HG02981 (cell line): ENCODE data around the gene PLPP6.

Experiments
- ATAC-seq: cut with Tn5 transposase; IDR thresholded peaks from one replicate; pipeline ENCODE4 v1.9.1; 2021; ENCODE audit warnings: mild to moderate bottlenecking, moderate library complexity; ENCODE audit not compliant: unreplicated experiment

The PLPP6 gene

DNA sequence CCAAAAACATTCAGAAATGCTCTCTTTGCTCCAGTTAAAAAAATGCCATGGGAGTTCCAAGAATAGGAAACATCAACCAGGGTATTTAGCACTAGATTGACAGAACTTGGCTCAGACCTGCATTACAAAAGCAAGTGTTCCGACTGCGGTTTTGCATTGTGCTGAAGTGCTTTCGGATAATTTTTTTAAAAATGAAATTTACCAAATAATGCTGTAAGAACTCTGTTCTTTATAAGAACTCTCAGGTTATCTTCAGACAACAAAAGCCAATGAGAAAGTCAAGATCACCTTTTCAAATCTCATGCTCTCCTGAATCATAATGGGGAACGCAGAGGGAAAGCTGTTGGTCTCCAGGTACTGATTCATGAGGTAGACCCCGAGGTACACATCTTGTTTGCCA lies 483 bp upstream of the PLPP6 start:
- ATAC-seq: no peak

DNA sequence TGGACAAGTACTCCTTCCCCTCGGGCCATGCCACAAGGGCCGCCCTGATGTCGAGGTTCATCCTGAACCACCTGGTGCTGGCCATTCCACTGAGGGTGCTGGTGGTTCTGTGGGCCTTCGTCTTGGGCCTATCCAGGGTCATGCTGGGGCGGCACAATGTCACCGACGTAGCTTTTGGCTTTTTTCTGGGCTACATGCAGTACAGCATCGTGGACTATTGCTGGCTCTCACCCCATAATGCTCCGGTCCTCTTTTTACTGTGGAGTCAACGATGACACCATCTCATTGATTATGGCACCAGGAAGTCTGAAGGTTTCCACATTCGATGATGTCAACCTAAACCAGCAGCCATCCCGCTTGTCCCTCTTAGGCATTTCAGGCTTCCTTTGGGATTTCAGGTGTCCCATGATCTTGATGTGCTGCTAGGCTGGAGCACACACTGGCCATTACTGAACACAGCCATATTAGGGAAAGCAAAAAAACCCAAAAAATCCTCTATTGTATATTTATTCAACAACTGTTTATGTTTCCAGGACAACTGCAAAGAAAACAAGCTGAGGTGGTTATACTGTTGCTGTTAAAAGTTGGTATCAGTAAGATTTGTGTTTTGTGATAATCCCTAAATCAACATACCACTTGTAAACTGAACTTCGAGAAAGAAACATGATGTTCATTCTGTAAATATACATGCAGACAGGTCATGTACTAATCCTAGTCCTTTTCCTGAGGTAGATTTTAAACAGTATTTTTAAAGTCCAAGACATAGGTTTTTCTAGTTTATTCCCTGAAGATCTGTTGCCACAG lies 1.1 kb downstream of the PLPP6 start:
- ATAC-seq: no peak

DNA sequence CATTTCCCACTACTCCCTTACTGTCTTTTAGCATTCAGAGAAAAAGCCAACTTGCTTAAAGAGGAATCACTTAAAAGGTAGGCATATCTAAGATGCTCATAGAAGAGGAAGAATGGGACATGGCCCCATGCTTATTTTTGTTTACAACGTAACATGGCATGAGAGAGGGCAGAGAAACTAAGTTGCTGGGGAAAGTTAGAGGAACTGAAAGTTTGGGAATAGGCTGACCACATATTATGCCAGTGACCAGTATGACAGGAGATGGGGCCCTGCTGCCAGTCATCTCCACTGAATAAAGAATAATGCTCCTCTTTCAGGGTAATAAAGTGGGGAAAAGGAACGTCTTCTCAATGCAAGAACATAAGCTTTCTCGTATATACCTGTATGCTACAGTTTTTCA lies 1.9 kb downstream of the PLPP6 start:
- no peak for ATAC-seq

DNA sequence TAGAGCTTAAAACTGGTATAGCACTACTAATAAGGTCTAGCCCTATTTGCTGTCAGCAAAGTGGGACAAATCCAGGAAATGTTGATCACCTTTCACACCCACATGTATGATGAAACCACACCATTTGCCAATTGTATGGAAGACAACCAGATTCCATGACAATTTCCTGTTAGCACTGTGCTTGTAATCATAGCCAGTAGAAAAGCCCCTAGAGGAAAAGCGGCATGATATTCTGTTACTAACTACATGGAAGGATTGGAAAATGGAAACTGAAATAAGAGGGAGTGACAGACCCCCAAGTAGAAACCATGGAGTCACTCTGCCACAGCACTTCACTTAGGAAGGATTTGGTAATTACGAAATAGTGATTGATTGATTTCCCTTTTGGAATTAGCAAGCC lies 3.3 kb downstream of the PLPP6 start:
- no peak for ATAC-seq

DNA sequence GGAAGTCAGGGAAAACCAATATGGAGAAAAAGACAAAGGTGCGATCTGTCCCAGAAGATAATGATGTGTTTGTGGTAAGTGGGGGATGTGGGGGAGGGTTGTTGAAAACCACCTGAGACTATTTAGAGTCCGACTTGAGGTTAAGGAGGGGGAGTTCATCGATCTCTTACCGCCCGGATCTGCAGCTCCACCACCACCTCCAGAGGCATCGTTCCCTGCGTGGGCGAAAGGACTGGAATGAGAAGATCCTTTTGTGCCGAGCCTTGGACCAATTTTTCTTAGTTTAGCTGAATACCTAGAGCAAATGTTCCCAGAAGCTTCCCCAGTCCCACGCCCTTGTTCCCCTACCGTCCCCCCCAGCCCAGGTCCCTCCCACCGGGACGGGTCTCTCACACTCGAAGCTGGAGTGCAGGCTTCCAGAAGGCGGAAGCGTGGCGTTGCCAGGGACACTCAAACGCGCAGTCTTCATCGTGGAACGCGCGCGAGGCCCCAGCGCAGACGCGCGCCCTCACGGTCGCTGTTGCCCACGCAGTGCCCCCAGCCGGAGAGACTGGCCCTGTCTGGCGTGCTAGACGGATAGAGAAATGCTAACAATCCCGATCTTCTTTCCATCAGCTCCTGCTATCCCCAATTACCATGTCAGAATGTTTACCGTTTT lies 4.1 kb downstream of the PLPP6 start, which contains the start of gene SPATA6L:
Gene SPATA6L (minus strand): TSS at position 439 of the 658 bp plus-strand sequence. CDS start 230 bp downstream, at position 209.
- no peak for ATAC-seq

DNA sequence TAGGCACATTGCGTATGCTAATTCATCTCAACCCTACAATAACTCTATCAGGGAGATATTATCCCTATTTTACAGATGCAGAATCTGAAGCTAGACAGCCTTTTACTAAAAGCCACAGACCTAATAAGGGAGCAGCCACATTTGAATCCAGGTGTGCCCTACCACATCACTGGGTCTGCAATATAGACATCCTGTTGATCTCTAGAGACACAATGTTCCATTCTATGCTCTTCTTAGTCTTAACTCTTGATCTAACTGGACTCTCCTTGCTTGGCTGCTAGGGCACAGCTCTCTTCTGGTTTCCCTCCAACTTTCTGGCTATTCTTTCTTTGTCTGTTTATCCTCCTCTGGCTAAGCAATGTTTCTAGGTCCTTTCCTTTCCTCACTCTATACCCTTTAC lies 5.6 kb downstream of the PLPP6 start:
- no peak for ATAC-seq

DNA sequence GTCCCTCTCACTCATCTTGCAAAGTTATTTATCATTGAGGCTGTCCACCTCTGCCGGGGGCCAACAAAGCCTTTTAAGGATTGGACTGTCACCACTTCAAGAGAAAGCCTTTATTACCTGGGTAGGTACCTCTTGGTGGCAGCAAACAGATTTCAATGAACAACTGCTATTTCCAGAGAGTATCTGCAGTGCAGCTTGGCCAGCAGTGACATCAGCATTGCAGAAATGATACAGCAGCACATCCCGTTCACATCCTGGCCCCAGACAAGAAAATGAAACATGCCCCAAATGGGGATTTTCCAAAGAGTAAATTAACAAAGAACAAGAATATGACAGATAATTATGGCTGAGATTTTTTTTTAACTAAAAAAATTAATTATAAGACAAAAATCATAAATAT lies 6.5 kb downstream of the PLPP6 start:
- no peak for ATAC-seq

DNA sequence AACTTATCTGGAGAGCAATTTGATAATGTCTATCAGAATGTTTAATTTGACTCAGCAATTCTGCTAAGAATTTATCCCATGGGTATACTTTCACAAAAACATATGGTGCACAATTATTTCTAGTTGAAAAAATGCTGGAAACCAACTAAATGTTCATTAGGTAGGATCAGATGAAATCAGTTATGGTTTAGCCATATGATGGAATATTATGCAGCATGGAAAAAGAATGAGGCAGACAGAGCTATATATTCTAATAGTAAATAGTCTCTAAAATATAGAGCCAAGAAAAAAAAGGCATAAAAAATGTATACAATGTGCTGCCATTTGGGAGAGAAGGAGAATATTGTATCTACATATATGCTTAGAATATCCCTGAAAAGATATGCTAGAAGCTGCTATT lies 7.8 kb downstream of the PLPP6 start:
- ATAC-seq: no peak

DNA sequence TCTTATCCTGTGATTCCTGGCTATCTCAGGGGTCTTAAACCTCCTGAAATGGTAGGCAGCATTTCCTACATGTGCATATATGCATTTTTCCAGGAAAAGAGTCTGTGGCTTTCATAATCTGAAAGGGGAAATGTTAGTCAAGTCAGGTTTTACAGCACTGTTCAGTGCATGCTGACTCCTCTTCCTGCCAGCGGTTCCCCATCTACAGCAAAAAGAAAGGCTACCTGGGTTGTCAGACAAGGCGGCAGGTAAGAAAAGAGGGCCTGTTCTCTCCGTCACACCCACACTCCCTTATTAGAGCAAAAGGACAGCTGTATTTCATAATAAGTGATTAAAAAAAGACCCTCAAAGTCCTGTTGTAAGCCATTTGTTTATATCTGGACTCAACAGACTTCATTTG lies 8.5 kb downstream of the PLPP6 start:
- no peak for ATAC-seq

DNA sequence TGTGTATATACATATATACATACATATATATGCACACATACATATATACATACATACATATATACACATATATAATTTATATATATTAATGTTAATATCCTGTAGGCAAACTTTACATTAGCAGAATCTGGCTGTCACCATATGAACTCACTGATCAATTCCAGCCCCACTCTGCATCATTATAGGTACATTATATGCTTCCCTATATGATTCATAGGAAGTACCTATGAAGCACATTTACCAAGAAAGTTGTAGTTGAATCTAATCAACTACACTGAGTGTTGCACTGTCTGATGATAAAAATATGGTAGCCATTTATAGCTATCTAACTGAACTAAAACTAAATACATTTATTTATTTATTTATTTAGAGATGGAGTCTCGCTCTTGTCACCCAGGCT lies 9.6 kb downstream of the PLPP6 start:
- ATAC-seq: no peak

DNA sequence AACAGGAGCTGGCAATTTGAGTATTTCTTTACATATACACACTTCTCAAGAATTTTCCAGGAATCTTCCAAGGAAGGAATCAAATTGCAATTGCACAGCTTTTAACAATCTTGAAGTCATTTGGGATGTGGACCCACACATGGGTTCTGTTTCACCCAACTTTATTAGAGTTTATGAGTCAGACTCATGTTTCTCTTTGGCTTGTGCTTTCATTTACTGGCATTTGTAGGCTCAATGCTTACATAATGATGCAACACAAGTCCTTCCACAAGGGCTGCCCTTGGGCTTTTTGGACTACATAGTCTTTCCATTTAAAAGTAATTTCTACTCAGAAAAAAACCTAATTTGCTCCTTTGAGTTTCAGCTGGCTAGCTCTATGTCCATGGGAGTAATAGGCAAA lies 12.7 kb downstream of the PLPP6 start:
- ATAC-seq: no peak

DNA sequence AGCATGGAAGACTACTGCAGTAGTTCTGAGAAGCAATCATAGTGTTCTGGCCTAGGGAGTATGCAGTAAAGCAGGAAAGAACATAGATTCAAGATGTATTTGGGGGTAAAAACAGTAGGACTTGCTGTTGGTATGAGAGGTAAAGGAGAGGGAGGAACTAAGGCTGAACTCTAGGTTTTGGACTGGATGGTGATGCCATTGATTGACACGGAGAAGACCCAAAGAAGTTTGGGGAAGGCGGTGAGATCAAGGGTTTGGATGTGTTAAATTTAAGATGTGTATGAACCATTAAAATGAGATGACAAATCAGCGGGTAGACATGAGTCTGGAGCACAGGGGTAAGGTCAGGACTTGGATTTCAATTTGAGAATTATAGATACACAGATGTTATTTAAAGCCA lies 15.3 kb downstream of the PLPP6 start:
- ATAC-seq: no peak

DNA sequence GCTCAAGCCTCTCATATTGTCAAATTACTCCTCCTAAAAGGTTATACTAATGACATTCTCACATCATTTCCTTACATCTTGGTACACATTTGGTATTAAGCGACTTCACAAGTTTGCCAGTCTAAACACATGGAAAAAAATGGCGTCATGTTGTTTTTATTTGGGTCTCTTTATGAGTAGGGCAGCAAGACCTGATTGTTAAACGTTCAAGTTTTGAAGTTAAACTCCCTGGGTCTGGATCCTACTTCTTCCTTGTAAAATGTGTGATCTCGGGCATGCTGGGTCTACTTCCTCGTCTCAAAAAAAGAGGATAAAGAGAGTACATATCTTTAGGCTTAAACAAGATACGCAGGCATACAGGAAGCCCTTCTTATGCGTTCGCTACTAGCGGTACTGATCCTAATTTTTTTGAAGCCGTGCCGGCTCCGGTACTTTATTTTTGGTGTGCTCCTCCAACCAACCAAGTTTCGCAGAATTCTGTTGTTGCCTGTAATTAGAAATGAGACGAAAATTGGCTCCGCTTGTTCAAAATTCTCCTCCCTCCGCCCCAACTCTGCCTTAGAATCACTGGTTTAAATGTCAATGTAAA lies 16.7 kb downstream of the PLPP6 start:
- ATAC-seq: no peak

DNA sequence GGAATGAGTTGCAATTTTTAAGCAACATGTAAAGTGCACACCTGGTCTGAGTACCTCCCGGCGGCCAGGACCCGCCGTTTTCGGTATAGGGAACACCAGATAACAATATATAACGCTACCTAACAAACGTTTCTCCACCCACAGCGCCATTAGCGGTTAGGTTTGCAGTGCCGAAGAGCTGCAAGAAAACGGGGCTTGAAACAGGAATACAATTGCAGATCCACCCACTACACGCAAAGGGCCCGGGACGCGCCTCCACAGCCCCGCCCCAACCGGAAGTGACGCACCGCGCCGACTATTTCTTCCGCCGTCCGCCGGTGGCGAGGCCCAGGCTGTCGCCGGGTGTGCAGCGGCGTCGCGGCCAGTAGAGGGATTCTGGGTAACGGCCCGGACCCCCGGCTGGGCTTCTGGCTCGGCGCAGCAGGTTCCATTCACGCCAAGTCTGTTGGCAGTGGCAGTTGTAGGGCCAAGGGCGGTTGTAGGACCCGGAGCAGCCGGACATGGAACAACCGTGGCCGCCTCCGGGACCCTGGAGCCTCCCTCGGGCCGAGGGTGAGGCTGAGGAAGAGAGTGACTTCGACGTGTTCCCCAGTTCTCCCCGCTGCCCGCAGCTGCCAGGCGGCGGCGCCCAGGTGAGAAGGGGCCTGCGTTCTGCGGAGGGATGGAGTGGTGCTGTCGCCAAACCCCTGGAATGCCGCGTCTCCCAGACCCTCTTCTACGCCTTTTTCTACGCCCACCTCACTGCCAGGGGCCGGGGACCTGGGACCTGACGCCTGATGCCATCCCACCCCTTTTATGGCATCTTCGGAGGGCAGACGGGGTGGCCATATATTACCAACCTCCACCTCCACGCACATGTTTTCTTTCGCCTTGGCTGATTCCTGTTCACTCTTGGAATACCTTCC lies 17.4 kb downstream of the PLPP6 start, which contains the start of gene CDC37L1:
Gene CDC37L1 (plus strand): TSS at position 302 of the 905 bp plus-strand sequence. CDS start 199 bp downstream, at position 501.
- ATAC-seq: peak; percentile 97

DNA sequence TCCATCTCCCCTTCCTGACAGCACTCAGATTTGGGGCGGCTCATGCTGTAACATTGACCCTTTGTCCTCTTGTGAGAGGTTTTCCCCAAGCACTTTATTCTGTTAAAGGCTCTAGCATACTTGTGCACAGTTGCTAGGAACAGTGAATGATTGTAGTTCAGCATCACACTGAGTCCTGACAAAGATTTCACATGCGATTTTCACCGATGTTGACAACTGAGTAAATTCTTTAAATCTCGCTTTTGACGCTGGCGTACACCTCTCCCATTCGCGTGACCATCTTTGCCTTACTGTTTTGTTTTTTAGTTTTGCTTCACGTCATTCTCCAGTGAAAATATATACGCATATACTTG lies 18.1 kb downstream of the PLPP6 start:
- no peak for ATAC-seq

DNA sequence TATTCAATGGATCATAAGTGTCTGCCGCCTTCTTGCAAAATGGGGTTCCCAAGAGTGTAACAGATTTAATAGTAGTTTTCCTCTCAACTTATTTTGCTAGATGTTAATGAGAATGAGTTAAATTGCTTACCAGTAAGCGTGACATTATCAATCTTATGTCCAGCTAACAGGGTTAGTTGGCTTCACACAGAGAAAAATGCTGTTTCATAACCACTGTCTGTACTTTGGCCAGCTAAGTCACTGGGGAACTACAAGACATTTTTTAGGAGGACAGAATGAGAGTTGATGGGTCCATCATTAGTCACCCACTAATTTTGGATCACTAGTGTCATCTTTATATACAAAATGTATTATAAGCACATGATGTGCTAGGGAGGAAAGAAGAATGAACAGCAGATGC lies 18.7 kb downstream of the PLPP6 start:
- ATAC-seq: no peak

DNA sequence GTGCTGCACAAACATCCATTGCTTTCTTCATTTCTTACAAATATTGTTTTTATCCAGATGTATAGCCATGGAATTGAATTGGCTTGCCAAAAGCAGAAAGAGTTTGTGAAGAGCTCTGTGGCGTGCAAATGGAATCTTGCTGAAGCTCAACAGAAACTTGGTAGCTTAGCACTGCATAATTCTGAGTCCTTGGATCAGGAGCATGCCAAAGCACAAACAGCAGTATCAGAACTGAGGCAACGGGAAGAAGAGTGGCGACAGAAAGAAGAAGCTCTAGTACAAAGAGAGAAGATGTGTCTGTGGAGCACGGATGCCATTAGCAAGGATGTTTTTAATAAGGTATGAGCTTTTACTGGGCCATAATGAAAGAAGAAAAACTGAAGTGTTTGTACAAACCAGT lies 22.7 kb downstream of the PLPP6 start:
- ATAC-seq: no peak

DNA sequence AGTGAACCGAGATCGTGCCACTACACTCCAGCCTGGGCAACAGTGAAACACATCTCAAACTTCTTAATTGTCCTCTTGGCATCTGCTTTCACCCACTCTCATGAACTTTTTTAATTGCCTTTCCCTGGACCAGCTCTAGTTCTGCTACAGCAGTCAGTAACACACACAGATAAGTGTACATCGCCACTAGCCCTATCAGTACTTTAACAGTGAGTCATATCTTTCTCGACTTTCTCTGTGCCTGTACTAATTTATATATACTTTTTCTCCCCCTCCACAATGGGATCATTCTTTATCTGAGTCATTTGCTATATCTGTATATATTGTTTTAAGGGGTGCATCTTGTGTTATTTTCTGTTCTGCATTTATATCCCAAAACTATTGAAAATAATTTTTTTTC lies 24.0 kb downstream of the PLPP6 start:
- ATAC-seq: no peak

DNA sequence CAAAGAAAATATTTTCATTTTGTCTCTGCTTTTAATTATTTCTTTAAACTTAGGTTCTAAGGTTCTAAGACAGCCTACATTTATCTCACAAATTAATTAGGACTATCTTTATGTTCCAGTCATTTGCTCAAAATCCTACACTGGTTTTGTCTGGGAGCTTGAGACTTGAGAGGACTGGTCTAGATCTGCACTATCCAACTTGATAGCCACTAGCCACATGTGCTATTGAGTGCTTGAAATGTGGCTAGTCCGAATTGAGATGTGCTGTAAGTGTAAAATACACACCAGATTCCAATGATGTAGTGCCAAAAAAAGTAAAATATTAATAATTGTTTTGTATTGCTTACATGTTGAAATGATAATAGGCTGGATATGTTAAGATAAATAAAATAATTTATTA lies 24.5 kb downstream of the PLPP6 start:
- no peak for ATAC-seq

DNA sequence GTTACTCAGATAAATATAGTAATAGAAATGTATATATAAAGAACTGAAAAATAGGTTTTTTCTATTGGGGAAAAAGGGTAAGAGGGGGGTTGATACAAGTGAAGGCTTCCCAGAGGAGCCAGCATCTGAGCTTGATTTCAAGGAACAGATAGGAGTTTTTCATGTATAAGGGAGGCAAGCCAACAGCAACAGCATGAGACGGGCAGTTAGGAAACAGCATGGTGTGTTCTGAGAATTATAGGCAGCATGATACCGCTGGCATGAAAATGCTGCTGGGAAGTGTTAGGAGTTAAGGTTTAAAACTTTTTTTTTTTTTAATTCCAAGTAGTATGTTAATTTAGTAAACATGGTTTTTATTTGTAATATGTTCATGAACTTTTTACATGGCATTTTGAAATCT lies 26.9 kb downstream of the PLPP6 start:
- no peak for ATAC-seq

DNA sequence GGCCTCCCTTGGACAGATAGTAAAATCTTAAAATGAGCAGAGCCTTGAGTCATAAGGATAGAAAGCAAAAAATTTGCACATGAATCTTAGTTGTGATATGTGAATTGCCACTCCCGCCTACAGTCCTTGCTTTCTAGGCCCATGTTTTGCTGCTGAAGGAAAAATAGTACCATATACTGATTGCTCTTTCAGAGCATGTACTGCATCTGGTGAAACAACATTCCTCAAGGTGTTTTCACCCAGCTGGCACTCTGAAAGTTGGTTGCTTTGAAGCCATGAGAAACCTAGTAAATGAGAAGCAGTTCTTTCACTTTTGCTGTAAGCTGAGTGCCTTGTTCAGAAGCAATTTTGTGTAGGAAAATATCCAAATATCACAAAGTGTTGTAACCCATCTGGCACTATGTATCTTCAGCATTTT lies 27.6 kb downstream of the PLPP6 start:
- peak; percentile 58 for ATAC-seq
